ENCODE data around the gene ZNF480.
"Not testable (repeated sequence)": the region's sequence is repeated elsewhere in the genome, so short reads cannot be mapped to it uniquely, and the experiment has no call there.

ZNF480 gene

GRCh38 chr19:52322429-52322828 lies 25.5 kb downstream of the ZNF480 start:
- no peak for DNase-seq
- Histone ChIP-seq H3K4me3 (ENCODE audit: low read depth, low read length) (no peak overlapping the region), H3K27me3 (replicated peaks) (no peaks in the 10 kb centered on the region), H3K36me3 (replicated peaks) (peaks cover 40% of the 10 kb centered on the region), H3K27ac (no peak overlapping the region)
- in situ Hi-C loops (cut with HindIII; ENCODE audit: low pct_ligation_motif_present, low sequenced_read_pairs): no loop called here
- TF ChIP-seq CTCF (IDR thresholded peaks at IDR 0.05; ENCODE audit: low read depth, low read length, missing control alignments): no peak

- in situ Hi-C loops (cut with HindIII; ENCODE audit: low pct_ligation_motif_present, low sequenced_read_pairs): no loop called here
- TF ChIP-seq CTCF (IDR thresholded peaks at IDR 0.05; ENCODE audit: low read depth, low read length, missing control alignments): no peak
- no peak for DNase-seq
Measured at GRCh38 chr19:52331757-52332156, 34.8 kb downstream of the ZNF480 start.

DNA sequence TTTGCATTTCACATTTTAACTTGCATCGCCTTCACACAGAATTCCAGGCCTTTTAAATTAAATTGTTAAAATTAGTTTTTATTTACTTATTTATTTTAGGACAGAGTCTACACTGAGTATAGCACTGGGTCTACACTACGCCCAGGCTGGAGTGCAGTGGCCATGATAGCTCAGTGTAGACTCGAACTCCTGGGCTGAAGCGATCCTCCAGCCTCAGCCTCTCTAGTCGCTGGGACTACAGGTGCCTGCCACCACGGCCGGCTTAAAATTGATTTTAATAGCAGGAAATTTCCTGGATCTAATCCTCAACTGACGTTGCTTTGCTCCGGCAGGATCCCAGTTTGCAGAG lies 38.8 kb downstream of the ZNF480 start:
- TF ChIP-seq CTCF (IDR thresholded peaks at IDR 0.05; ENCODE audit: low read depth, low read length, missing control alignments): no peak
- Histone ChIP-seq H3K27me3 (replicated peaks) (no peaks in the 10 kb centered on the region), H3K27ac (no peak overlapping the region), H3K4me3 (ENCODE audit: low read depth, low read length) (peak overlapping the region; percentile 82), H3K36me3 (replicated peaks) (no peaks in the 10 kb centered on the region)
- in situ Hi-C loops (cut with HindIII; ENCODE audit: low pct_ligation_motif_present, low sequenced_read_pairs): no loop called here
- no peak for DNase-seq

More at GRCh38 chr19:52331757-52332156, 34.8 kb downstream of the ZNF480 start:
- Histone ChIP-seq H3K27me3 (replicated peaks) (no peaks in the 10 kb centered on the region), H3K36me3 (replicated peaks) (no peaks in the 10 kb centered on the region), H3K27ac (no peak overlapping the region), H3K4me3 (ENCODE audit: low read depth, low read length) (no peak overlapping the region)

DNA sequence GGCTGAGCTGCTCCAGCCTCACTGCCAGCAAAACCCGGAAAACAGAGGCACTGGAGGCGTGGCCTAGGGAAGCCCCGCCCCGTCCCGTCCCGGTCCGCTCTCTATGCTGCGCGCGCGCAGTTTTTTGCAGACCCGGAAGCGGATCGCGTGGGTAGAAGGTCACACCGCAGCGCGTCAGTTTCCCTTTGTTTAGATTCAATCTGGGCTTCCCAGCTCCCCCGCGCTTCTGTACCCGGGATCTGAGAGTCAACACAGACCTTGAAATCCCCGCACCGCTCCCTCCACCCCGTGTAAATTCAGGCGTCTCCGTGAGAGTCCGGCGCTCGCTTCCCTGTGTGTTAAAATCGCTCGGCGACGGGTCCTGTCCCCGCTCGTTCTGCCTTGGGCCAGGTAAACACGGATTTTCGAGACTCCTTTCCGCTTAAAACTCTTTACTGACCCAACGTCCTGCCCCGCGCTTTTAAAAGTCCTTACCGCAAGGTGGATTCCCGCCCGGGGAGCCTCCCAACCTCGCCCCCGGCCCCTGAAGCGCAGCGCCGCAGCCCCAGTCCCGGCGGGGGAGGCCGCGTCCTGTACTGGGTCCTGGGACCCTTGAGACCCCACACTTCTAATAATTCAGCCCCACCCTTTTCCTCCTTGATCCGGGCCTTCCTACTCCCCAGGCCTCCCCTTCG lies 39.3 kb downstream of the ZNF480 start, which contains the start of gene ZNF610:
Gene ZNF610 (plus strand): TSS at position 127 of the 674 bp plus-strand sequence. CDS start 12,930 bp downstream, outside the sequence.
- in situ Hi-C loops (cut with HindIII; ENCODE audit: low pct_ligation_motif_present, low sequenced_read_pairs): no loop called here
- H3K27ac ChIP-seq: peak within 1 kb of the TSS; percentile 70
- no peak for TF ChIP-seq CTCF (IDR thresholded peaks at IDR 0.05; ENCODE audit: low read depth, low read length, missing control alignments)
- H3K36me3 ChIP-seq (replicated peaks): no peaks in the 10 kb centered on the region
- no peaks in the 10 kb centered on the region for H3K27me3 ChIP-seq (replicated peaks)
- H3K4me3 ChIP-seq (ENCODE audit: low read depth, low read length): peak within 1 kb of the TSS; percentile 82
- DNase-seq: peak; percentile 83

GRCh38 chr19:52336791-52337381 lies 39.9 kb downstream of the ZNF480 start:
- Histone ChIP-seq H3K36me3 (replicated peaks) (no peaks in the 10 kb centered on the region), H3K27ac (peak overlapping the region; percentile 70), H3K4me3 (ENCODE audit: low read depth, low read length) (peak overlapping the region; percentile 82), H3K27me3 (replicated peaks) (no peaks in the 10 kb centered on the region)
- in situ Hi-C loops (cut with HindIII; ENCODE audit: low pct_ligation_motif_present, low sequenced_read_pairs): no loop called here
- TF ChIP-seq CTCF (IDR thresholded peaks at IDR 0.05; ENCODE audit: low read depth, low read length, missing control alignments): no peak
- DNase-seq: no peak

GRCh38 chr19:52339022-52339421 lies 42.1 kb downstream of the ZNF480 start:
- H3K36me3 ChIP-seq (replicated peaks); H3K27ac ChIP-seq; H3K27me3 ChIP-seq (replicated peaks); H3K4me3 ChIP-seq (ENCODE audit: low read depth, low read length); in situ Hi-C loops (cut with HindIII; ENCODE audit: low pct_ligation_motif_present, low sequenced_read_pairs); DNase-seq: not testable (repeated sequence)

All from brain microvascular endothelial cell (primary cell).